ENCODE measurements around the gene TNRC6C. TPM values are rescaled to one million over a fixed set of nuclear protein-coding genes. Genes with fewer than 3 reads are reported as not detected.

The TNRC6C gene
- total and polyA plus RNA-seq, 2 of the 13 experiments (the other 11 are each of a cell fraction or from before 2014, with no cell fraction given): 0.66 to 4.9 TPM

DNA sequence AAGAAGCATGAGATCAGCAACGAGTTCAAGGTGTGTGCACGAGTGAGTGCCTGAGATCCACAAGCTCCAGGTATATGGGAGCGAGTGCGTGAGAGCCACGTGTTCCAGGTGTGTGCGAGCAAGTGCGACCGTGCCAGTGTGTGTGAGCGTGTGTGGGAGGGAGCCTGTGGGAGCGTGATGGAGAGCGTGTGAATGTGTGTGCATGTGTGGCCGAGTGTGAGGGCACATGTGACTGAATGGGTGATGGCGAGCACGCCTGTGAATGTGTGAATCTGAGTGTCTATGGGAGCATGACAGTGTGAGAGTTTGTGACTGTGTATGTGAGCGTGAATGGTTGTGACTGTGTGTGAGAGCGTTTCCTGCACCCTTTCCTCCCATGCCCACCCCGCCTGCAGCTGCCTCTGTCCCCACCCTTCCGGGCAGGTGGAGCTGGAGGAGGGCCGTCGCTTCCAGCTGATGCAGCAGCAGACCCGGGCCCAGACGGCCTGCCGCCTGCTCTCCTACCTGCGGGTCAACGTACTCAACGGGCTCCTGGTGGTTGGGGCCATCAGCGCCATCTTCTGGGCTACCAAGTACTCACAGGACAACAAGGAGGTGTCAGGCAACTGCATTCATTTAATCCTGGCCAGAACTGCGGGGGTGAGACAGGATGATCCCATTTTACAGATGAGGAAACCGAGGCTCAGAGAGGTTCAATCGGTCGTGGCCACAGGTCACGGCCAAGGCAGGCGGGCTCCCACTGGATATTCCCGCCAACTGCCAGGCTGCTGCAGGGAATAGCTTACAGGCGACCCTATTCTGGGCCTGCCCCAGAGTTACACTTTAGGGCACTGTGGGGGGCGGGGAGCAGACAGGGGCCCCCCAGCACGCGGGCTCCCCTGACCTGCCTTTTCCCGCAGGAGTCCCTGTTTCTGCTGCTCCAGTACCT is 175.7 kb downstream of the TNRC6C start (continued):
- TF ChIP-seq SRSF4 (IDR thresholded peaks at IDR 0.05; ENCODE audit: low read depth, low read length, poor library complexity, severe bottlenecking) (no peak), ZFP1 (CRISPR knock-in tag; IDR thresholded peaks at IDR 0.05) (0 out of 2 replicates have a peak, but pooled peaks have one; percentile 30), KLF9 (CRISPR knock-in tag; IDR thresholded peaks at IDR 0.05; ENCODE audit: low read depth) (no peak), ZNF674 (CRISPR knock-in tag; IDR thresholded peaks at IDR 0.05; ENCODE audit: low read depth) (no peak), RAD21 (CRISPR knock-in tag; IDR thresholded peaks at IDR 0.05) (peak; percentile 90)

- intact Hi-C loops (cut with micrococcal nuclease; ENCODE audit: unreplicated experiment) (loop anchor here (1.0 kb wide), 1 partner anchor 18 kb away; no protein-coding TSS in a partner anchor), in situ Hi-C loops (cut with HindIII; ENCODE audit: extremely low pct_ligation_motif_present, low pct_unique_long_range_greater_than_20kb) (no loop called here)
- ATAC-seq (no peak), DNase-seq (ENCODE audit: low spot score) (no peak), FAIRE-seq (no peak)
- POLR2A ChIA-PET: interaction anchor here (1.0 to 2.5 kb wide), 4 partner anchors 9 to 52 kb away, joined by 3 to 10 read pairs (median 6); partner anchors contain the start of genes AFMID and TK1
- CTCF ChIA-PET (ENCODE audit: low intra/inter-chr PET ratio, low total read pairs): interaction anchor here (1.3 to 2.3 kb wide), 2 partner anchors 18 to 22 kb away, joined by 11 to 17 read pairs; no protein-coding TSS in a partner anchor
- 52% methylated on average over 9 of the region's 9 CpGs for WGBS (ENCODE audit: low lambda C conversion rate)
- H3K36me3 ChIP-seq (replicated peaks in 1 of 2; ENCODE audit: control insufficient read depth in 1 of 2, insufficient read depth in 2 of 2, low read length in 2 of 2): no peaks in the 10 kb centered on the region
- no TSS peak for BruUV-seq (replicated peaks)
- no peaks in the 10 kb centered on the region for H4K20me1 ChIP-seq (ENCODE audit: insufficient read depth, low read length)
- peak overlapping the region; percentile 29; the same call in 1 of the 2 replicates for H3K4me2 ChIP-seq (ENCODE audit: low read depth, low read length)
- no peaks in the 10 kb centered on the region for H3K27me3 ChIP-seq (ENCODE audit: control insufficient read depth in 1 of 2, insufficient read depth in 2 of 2, low read length in 2 of 2)
- H3K4me3 ChIP-seq (replicated peaks in 1 of 3; ENCODE audit: insufficient read depth in 1 of 3, low read depth in 2 of 3, low read length in 3 of 3): peak overlapping the region in 1 of 3 experiments; percentile 23; a peak in 1 of 6 replicates
- H3K9ac ChIP-seq (ENCODE audit: insufficient read depth, low read depth, low read length): no peak overlapping the region
- no peaks in the 10 kb centered on the region for H3K79me2 ChIP-seq (ENCODE audit: insufficient read depth, low read length)
- H3K27ac ChIP-seq (ENCODE audit: extremely low read length, insufficient read depth, low read length): no peak overlapping the region
- no peaks in the 10 kb centered on the region for H3K9me3 ChIP-seq (ENCODE audit: low read length)
- peaks cover 93% of the 10 kb centered on the region for H3K4me1 ChIP-seq (ENCODE audit: insufficient read depth, low read length)
- H2AFZ ChIP-seq (ENCODE audit: low read length): no peak overlapping the region
- TF ChIP-seq TOPORS (CRISPR knock-in tag; IDR thresholded peaks at IDR 0.05) (0 out of 2 replicates have a peak, but pooled peaks have one; percentile 46), NFAT5 (CRISPR knock-in tag; IDR thresholded peaks at IDR 0.05) (no peak), HHEX (CRISPR knock-in tag; IDR thresholded peaks at IDR 0.05) (no peak)
- TF ChIP-seq, protein P1, sequence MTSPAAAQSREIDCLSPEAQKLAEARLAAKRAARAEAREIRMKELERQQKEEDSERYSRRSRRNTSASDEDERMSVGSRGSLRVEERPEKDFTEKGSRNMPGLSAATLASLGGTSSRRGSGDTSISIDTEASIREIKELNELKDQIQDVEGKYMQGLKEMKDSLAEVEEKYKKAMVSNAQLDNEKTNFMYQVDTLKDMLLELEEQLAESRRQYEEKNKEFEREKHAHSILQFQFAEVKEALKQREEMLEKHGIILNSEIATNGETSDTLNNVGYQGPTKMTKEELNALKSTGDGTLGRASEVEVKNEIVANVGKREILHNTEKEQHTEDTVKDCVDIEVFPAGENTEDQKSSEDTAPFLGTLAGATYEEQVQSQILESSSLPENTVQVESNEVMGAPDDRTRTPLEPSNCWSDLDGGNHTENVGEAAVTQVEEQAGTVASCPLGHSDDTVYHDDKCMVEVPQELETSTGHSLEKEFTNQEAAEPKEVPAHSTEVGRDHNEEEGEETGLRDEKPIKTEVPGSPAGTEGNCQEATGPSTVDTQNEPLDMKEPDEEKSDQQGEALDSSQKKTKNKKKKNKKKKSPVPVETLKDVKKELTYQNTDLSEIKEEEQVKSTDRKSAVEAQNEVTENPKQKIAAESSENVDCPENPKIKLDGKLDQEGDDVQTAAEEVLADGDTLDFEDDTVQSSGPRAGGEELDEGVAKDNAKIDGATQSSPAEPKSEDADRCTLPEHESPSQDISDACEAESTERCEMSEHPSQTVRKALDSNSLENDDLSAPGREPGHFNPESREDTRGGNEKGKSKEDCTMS (CRISPR knock-in tag; conservative IDR thresholded peaks at IDR 0.05): no peak
- TF ChIP-seq, protein P2, sequence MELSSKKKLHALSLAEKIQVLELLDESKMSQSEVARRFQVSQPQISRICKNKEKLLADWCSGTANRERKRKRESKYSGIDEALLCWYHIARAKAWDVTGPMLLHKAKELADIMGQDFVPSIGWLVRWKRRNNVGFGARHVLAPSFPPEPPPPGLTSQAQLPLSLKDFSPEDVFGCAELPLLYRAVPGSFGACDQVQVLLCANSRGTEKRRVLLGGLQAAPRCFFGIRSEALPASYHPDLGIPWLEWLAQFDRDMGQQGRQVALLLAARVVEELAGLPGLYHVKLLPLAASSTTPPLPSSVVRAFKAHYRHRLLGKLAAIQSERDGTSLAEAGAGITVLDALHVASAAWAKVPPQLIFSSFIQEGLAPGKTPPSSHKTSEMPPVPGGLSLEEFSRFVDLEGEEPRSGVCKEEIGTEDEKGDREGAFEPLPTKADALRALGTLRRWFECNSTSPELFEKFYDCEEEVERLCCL (CRISPR knock-in tag; IDR thresholded peaks at IDR 0.05; ENCODE audit: borderline replicate concordance): no peak
Observed at GRCh38 chr17:78134899-78135385, 176.4 kb downstream of the TNRC6C start.
